SH-SY5Y (cell line): ENCODE results near the gene RPIA.

Experiments used
- GATA2 ChIP-seq: IDR thresholded peaks from 2 replicates; pipeline ENCODE4 v1.6.1; 2011; ENCODE audit warnings: mild to moderate bottlenecking, low read depth, low read length
- GATA3 ChIP-seq: IDR thresholded peaks from 2 replicates; pipeline ENCODE4 v1.6.1; 2011; ENCODE audit warnings: low read depth, mild to moderate bottlenecking, low read length, moderate library complexity

DNA sequence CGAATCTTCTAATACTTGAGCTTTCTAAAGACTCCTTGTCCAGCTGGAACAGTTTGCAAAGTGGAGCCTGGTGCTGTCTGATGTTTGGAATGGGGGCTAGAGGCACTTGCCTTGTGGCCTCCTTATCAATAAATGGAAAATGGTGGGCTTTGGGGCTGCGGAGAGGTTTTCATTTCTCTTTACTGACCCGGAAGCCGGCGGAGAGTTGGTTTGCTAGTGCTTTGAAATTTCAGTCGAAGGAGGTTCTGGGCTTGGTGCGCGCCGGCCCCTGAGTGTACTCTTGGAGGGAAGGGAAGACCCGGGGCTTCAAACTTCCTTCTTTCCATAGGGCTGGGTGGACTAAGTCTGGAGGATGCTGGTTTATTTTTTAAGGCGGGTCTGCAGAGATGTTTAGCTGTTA is 714 bp downstream of the RPIA start:
- TF ChIP-seq GATA2, result no peak
- no peak for TF ChIP-seq GATA3
